HG03159 (cell line): ENCODE measurements around the gene MEN1.
"Not testable (repeated sequence)": the region's sequence is repeated elsewhere in the genome, so short reads cannot be mapped to it uniquely, and the experiment has no call there.

Source experiments
- ATAC-seq: cut with Tn5 transposase; IDR thresholded peaks from one replicate; pipeline ENCODE4 v1.9.1; 2021; ENCODE audit warnings: mild to moderate bottlenecking, moderate library complexity; ENCODE audit not compliant: unreplicated experiment

The MEN1 gene

GRCh38 chr11:64834031-64834722 is 23.8 kb upstream of the MEN1 start:
- ATAC-seq: no peak

GRCh38 chr11:64833509-64833908 is 23.2 kb upstream of the MEN1 start:
- no peak for ATAC-seq

DNA sequence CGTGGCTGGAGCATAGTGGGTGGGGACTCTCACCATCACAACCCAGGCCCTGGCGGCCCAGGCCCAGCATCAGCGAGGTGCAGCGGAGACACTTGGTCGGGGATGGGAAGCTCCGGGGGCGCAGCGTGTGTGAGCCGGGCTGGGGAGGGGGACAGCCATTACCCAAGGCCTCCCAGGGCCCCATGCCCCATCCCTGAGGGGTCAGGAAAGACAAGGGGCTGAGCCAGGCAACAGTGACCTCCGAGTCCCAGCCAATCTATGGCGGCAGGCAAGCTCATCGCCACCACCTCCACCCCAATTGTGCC is 22.8 kb upstream of the MEN1 start:
- no peak for ATAC-seq

DNA sequence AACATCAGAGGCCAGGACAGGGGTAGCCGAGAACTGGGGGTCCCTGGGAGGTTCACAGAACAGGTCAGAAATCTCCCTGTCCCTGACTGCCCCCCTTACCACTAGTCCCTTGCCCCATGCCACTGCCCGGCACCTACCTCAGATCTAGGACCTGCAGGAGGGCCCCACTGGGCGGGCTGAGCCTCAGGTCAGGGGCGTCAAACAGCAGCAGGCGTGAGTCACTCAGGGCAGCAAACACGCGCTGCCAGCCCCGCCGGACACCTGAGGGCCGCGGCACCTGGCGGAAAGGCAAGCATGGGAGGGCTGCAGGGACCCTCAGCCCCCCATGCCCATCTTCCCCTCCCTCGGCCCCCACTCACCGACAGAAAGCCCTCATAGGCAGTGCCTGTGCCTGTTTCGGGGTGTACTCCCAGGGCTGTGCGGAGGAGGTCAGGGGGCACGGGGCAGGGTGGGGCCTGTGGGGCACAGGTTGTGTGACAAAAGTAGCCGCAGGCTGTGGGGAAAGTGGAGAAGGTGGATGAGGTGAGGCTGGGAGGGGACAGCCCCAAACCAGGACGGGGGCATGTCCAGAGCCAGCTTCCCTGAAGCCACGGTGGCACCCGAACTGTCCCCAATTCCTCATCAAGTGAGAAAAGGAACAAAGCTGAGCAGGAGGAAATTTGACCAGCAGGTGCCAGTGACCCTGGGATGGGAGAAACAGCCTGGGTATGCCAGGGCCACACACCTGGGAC is 22.3 kb upstream of the MEN1 start:
- ATAC-seq: no peak

DNA sequence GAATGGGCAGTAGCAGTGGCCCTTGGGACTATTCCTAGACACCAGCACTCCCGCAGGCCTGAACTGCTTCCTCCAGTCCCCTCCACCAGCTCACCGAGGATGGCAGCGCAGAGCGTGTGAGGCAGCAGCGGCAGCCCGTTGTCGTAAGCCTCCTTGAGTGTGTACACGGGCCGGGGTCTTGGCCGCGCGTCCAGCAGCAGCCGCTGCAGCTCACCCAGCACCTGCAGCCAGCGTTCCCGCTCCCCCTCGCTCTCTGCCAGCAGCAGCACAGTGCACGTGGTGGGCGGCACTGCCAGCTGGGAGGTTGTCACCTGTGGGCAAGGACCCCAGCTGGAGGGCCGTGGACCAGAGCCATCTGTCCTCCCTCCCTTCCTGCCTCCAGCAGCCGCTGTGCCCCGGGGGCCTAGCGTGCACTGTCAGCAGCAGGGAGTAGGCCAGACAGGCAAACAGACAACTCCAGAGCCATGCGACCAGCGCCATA is 21.1 kb upstream of the MEN1 start:
- no peak for ATAC-seq

DNA sequence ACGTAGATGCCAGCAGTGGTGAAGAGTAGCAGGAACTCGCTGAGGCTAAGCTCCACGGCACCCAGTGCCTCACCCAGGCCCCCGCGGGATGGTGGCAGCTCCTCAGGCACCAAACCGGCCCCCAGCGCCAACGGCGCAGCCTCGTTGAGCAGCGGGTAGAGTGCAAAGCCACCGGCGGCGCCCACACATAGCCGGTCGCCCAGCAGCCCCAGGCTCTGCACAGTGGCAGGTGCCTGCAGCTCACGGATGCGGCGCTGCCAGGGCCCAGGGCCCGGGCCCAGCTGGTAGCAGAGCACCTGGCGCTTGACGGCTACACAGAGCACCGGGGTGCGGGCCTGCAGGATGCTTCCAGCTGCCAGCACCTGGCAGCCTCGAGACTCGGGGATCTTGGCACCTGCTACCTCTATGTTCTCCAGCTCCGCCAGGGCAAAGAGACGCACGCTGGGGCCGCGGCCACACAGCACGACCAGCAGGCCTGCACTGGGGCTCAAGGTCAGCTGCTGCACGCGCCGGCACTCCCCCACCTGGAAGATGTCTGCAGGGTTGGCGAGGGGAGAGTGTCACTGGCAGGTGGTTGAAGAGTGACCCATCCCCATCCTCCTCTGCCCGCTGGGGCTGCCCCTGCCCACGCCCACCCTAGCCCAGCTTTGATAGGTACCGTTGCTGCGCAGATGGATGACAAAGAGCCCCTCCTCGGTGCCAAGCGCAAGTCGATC is 19.3 kb upstream of the MEN1 start:
- no peak for ATAC-seq

- ATAC-seq: no peak
These were observed 17.1 kb upstream of the MEN1 start for GRCh38 chr11:64827451-64827839.

DNA sequence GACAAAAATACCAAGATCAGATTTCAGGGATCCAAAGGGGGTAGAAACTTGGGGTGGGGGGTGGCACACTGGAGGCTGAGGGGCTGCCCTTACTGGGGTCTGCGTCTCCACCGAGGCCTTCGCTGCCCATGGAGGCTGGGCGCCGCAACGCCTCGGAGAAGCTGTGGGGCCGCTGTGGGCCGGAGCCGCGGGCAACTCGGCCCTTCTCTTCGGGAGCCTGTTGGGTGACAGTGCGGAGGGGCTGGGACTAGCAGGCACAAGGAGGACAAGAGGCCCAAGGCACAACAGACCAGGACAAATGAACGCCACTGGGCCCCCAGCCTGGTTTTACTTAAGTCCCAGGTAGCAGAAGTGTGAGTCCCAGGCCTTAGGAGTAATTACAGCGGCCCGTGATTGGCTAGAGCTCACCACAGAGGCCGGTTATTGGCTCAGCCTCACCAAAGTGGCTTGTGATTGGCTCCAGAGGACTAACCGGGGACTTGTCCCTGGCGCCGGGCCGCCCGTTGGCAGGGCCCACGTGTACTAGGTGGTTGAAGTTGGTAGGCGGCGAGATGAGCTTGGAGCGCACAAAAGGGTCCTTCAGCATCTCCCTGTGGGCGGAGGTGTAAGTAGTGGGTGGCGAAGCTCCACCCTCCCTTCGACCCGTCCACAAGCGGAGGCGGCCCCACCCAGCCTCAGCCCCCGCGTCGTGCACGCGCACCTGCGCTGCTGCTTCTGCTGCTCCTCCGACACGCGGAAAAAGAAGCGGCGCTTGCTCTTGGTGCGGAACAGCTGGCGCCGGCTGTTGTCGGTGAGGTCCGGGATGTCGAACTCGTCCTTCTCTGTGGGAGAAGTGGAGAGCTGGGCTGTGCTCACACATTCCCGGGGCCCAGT is 16.5 kb upstream of the MEN1 start:
- no peak for ATAC-seq

- no peak for ATAC-seq
These were observed 15.7 kb upstream of the MEN1 start for GRCh38 chr11:64826062-64826461.

GRCh38 chr11:64823568-64824119 is 13.3 kb upstream of the MEN1 start:
- ATAC-seq: no peak

- no peak for ATAC-seq
These were observed 7.1 kb upstream of the MEN1 start for GRCh38 chr11:64817476-64817875.

DNA sequence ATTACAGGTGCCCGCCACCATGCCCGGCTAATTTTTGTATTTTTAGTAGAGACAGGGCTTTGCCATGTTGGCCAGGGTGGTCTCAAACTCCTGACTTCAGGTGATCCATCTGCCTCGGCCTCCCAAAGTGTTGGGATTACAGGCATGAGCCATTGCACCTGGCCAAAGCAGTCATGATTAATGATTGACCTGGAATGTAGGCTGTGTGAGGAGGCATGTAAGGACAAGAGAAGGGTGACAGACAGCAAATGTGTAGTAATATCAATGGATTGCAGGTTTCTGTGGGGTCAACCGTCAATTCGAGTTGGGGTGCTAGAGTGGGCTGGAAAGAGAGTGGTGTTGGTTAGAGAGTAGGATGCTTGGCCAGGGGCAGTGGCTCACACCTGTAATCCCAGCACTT is 5.1 kb upstream of the MEN1 start:
- ATAC-seq: not testable (repeated sequence)

GRCh38 chr11:64814712-64815187 is 4.4 kb upstream of the MEN1 start:
- ATAC-seq: peak; percentile 45

DNA sequence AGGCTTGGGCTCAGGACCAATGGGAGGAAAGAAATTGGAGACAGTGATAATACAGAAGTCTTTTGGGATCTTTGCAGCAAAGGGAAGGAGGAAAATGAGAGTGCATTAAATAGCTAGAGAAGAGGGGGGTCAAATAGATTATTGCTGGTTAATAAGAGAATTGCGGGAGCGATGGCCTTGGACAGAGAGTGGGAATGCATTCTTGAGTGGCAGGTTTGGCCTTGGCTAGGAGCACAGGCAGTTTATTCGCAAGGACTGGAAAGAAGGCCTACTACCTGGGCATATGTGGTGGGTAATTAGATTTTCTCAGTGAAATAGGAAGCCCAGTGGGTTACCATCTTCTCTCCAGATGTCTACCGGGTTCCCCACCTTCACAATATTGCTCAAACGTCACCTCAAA is 3.5 kb upstream of the MEN1 start:
- ATAC-seq: no peak

GRCh38 chr11:64810891-64811272 is 531 bp upstream of the MEN1 start:
- peak; percentile 7 for ATAC-seq

GRCh38 chr11:64809781-64810241 is 540 bp downstream of the MEN1 start:
- ATAC-seq: no peak

GRCh38 chr11:64805481-64805880 is 4.9 kb downstream of the MEN1 start:
- ATAC-seq: no peak

- no peak for ATAC-seq
These were observed 5.8 kb downstream of the MEN1 start for GRCh38 chr11:64804346-64805210.

- ATAC-seq: no peak
These were observed 6.5 kb downstream of the MEN1 start for GRCh38 chr11:64803846-64804345.
